Right lobe of liver (tissue), 6 donors: Measurements from ENCODE around the gene TENM4. TPM values are rescaled to one million over a fixed set of nuclear protein-coding genes. Genes with fewer than 3 reads are reported as not detected.

ENCODE experiments used
- ATAC-seq, 4 donors: fragments of 200-7000 bp; cut with Tn5 transposase; one replicate each; pipeline ENCODE4 v1.9.1; 2020; ENCODE audit warnings: mild to moderate bottlenecking in 4 of 4, moderate library complexity in 4 of 4
- DNase-seq, 3 donors: peaks; one replicate each; pipeline ENCODE4 v3.0.0-alpha.2; 2020
- H3K27ac ChIP-seq, 3 donors: fragments of 200-600 bp; one replicate each; pipeline ENCODE4 v1.8.0; 2022
- H3K27me3 ChIP-seq, 2 donors: fragments of 200-600 bp; one replicate each; pipeline ENCODE4 v1.8.0; 2022
- H3K36me3 ChIP-seq, 4 donors: fragments of 200-600 bp; sonication (generic) in 1 of 4; one replicate each; pipeline versions ENCODE4 v1.5.1 to v1.8.0; 2017 to 2022; ENCODE audit warnings: control low read depth in 1 of 4
- H3K4me1 ChIP-seq, 4 donors: fragments of 200-600 bp; sonication (generic) in 1 of 4; one replicate each; pipeline versions ENCODE4 v1.5.1 to v1.8.0; 2017 to 2022; ENCODE audit warnings: control low read depth in 1 of 4
- H3K4me3 ChIP-seq, 3 donors: fragments of 200-600 bp; one replicate each; pipeline ENCODE4 v1.8.0; 2022
- H3K9me3 ChIP-seq, 4 donors: fragments of 200-600 bp; sonication (generic) in 1 of 4; one replicate each; pipeline versions ENCODE4 v1.5.1 to v1.8.0; 2017 to 2022; ENCODE audit warnings: control low read depth in 1 of 4
- POLR2A ChIP-seq: fragments of 450-650 bp; IDR thresholded peaks from one replicate; pipeline ENCODE4 v1.6.1; 2017; ENCODE audit warnings: antibody characterized with exemption, mild to moderate bottlenecking
- WGBS: methylation state at CpG from one replicate; pipeline ENCODE4 v1.1.6; 2018; ENCODE audit warnings: low coverage, low lambda C conversion rate; ENCODE audit not compliant: insufficient coverage; ENCODE audit errors: missing lambda C conversion rate; 5-methylcytosine and 5-hydroxymethylcytosine counted together
- intact Hi-C, 2 donors: fragments of 100-400 bp; cut with DNase I; formaldehyde crosslinking; loops; one replicate each; pipeline versions ENCODE4 v1.11.2 to v1.14.1; 2022
- total RNA-seq, 6 experiments: library from RNA; depleted of rRNA in 2 of 6; stranded (reverse); fragments of >200 nt in 2 of 6; fragmentation: NEBNext Ultra II Directional in 3 of 6; extraction: Animal tissue kit (Norgen Biotek cat#: 25700) in 3 of 6; gene quantifications; one replicate each; pipeline versions ENCODE4 v1.1.0 to v1.2.4, GENCODE V29; 2016 to 2023
- TF ChIP-seq, protein P1 (sequence below), 4 donors: fragments of 200-600 bp in 3 of 4; fragments of 450-650 bp in 1 of 4; IDR thresholded peaks; one replicate each; pipeline versions ENCODE4 v1.5.1 to v1.8.0; 2016 to 2022; ENCODE audit warnings: antibody characterized with exemption in 4 of 4, mild to moderate bottlenecking in 2 of 4
- donor health status: DM: no; HTN: yes; CAD: no.
- donor health status: DM: no; HTN: no; CAD: no.
- donor health status: DM: no; HTN: no; CAD: no.
- donor health status: DM: no; HTN: yes; CAD: no.
- donor health status: DM: no; HTN: yes; CAD: no.

Gene TENM4
- total RNA-seq, 6 experiments from 2014 or later = 0.04 to 0.58 (median 0.14) TPM; not detected in 2

DNA sequence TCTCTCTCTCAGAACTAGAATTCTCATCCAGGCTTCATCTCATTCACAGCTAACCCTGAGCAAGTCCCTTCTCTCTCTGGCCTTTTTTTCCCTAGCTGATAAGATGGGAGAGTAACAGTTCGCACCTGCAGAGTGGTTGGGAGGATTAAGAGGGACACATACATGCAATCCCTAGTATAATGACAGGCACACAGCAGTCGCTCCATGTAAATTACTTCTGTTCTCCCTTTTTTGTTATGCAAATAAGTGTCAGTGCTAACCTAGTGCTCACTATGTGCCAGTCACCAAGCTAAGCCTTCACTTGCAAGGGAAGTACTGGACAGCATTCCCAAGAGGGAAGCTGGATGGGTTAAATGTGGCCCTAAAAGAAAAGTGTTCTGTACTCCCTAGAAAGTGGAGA lies 63.4 kb downstream of the TENM4 start:
- Histone ChIP-seq H3K27me3 (no peaks in the 10 kb centered on the region), H3K27ac (no peak overlapping the region), H3K4me1 (no peaks in the 10 kb centered on the region), H3K9me3 (no peaks in the 10 kb centered on the region), H3K36me3 (no peaks in the 10 kb centered on the region), H3K4me3 (no peak overlapping the region)
- intact Hi-C loops = no loop called here
- WGBS = 55% methylated on average over 2 of the region's 2 CpGs
- TF ChIP-seq, protein P1, sequence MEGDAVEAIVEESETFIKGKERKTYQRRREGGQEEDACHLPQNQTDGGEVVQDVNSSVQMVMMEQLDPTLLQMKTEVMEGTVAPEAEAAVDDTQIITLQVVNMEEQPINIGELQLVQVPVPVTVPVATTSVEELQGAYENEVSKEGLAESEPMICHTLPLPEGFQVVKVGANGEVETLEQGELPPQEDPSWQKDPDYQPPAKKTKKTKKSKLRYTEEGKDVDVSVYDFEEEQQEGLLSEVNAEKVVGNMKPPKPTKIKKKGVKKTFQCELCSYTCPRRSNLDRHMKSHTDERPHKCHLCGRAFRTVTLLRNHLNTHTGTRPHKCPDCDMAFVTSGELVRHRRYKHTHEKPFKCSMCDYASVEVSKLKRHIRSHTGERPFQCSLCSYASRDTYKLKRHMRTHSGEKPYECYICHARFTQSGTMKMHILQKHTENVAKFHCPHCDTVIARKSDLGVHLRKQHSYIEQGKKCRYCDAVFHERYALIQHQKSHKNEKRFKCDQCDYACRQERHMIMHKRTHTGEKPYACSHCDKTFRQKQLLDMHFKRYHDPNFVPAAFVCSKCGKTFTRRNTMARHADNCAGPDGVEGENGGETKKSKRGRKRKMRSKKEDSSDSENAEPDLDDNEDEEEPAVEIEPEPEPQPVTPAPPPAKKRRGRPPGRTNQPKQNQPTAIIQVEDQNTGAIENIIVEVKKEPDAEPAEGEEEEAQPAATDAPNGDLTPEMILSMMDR (IDR thresholded peaks at IDR 0.05) = no peak
- TF ChIP-seq POLR2A = no peak
- DNase-seq = no peak
- no peak for ATAC-seq

DNA sequence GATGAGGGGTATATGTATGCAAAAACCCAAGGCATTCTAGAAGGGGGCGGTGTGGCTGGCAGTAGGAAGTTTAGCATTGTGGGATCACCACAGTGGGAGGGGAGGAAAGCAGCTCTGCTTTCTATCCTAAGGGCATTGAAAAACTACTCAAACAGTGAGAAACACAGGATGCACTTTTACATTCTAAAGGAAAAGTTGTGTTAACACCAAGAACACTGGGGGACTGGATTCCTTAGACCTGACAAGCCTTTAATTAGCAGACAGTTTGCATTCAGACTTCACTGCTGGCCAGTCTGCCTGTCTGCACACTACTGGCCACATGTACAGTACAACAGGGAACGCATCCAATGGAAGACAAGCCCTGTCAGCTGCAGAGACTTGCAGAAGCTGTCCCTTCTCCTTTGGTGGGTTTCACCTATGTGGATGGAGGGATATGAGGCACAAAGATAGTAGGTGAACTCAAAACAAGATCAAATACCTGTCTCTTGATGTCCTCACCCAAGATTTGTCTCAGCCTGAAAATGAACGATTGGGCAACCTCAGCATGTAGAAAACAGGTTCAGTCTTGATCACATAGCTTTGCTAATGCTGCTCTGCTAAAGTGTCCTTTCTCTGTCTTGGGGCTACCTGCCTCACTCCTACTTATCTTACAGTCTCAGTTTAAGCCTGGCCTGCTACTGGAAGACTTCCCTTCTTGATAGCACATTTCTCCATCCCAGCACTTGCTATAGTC lies 64.8 kb downstream of the TENM4 start:
- H3K9me3 ChIP-seq = no peaks in the 10 kb centered on the region
- H3K36me3 ChIP-seq = no peaks in the 10 kb centered on the region
- no peaks in the 10 kb centered on the region for H3K27me3 ChIP-seq
- 20% methylated on average over 2 of the region's 3 CpGs for WGBS
- no peak for DNase-seq
- intact Hi-C loops = no loop called here
- H3K27ac ChIP-seq = no peak overlapping the region
- TF ChIP-seq, protein P1 (IDR thresholded peaks at IDR 0.05) = no peak
- no peak for TF ChIP-seq POLR2A
- no peak for ATAC-seq
- H3K4me1 ChIP-seq = no peaks in the 10 kb centered on the region
- no peak overlapping the region for H3K4me3 ChIP-seq

DNA sequence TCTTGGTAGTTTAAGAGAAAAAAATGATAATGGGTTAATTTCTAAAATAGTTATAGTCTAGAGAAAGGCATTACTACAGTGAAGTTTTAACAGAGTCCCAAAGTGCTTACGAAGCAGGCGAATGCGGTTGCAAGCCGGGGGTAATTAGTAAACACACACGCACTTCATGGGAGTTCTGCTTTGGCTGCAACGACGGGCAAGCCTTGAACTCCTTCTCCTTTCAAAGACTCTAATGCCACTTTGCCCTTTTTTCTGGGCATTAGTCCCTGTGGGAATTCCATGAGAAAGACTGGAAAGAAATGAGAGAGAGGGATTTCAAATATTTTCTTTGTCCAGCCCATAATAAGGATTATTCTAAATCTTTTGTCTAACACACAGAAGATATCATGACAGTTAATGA lies 66.1 kb downstream of the TENM4 start:
- no peak for ATAC-seq
- WGBS = 23% methylated on average over 7 of the region's 7 CpGs
- no peaks in the 10 kb centered on the region for H3K9me3 ChIP-seq
- no peaks in the 10 kb centered on the region for H3K36me3 ChIP-seq
- H3K4me1 ChIP-seq = no peaks in the 10 kb centered on the region
- TF ChIP-seq, protein P1 (IDR thresholded peaks at IDR 0.05) = no peak
- no peak for TF ChIP-seq POLR2A
- no peak for DNase-seq
- no peak overlapping the region for H3K4me3 ChIP-seq
- H3K27ac ChIP-seq = no peak overlapping the region
- intact Hi-C loops = no loop called here
- no peaks in the 10 kb centered on the region for H3K27me3 ChIP-seq

DNA sequence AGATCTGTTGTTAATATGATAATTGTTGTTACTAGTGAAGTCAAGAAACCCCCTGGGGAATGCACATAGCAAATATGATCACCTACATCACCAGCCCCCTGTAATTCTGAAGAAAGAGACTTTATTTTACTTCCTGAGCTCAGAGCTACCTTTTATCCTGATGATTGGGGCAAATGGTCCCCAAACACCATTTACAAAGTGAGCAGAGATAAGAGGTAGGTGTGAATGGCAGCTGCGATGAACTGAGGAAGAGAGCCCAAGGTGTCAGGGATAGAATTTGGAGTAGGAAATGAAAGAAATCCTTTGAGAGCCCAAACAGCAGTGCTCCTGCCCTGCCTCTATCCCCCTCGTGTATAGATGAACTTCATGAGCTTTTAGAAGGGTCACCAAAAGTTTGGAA lies 69.1 kb downstream of the TENM4 start:
- H3K27me3 ChIP-seq = no peaks in the 10 kb centered on the region
- DNase-seq (no peak), ATAC-seq (no peak)
- TF ChIP-seq, protein P1 (IDR thresholded peaks at IDR 0.05) = no peak
- 3% methylated on average over 2 of the region's 2 CpGs for WGBS
- no peak overlapping the region for H3K27ac ChIP-seq
- intact Hi-C loops = no loop called here
- H3K4me3 ChIP-seq = no peak overlapping the region
- no peaks in the 10 kb centered on the region for H3K36me3 ChIP-seq
- no peaks in the 10 kb centered on the region for H3K9me3 ChIP-seq
- H3K4me1 ChIP-seq = no peaks in the 10 kb centered on the region

DNA sequence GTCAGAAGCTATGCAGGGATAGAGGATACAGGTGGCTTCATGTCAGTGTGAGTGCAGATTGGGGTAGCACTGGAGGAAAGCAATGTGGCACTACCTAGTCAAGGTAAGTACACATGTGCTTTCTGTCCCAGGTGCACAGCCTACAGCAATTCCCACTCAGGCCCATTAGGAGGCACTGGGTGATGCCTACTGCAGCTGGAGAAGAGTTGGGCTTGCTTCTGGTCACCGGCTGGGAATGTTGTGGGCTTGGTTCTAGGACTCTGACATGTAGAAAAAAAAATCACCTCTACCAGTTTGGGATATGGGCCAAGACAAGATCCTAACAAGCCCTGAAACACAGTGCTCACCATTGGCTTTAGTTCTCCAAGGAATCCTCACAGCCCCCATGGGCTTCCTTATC lies 69.7 kb downstream of the TENM4 start:
- Histone ChIP-seq H3K27me3 (no peaks in the 10 kb centered on the region), H3K4me3 (no peak overlapping the region), H3K27ac (no peak overlapping the region), H3K4me1 (no peaks in the 10 kb centered on the region), H3K9me3 (no peaks in the 10 kb centered on the region), H3K36me3 (no peaks in the 10 kb centered on the region)
- ATAC-seq (no peak), DNase-seq (no peak)
- WGBS = 33% methylated on average over 1 of the region's 1 CpG
- intact Hi-C loops = no loop called here
- TF ChIP-seq POLR2A = no peak
- TF ChIP-seq, protein P1 (IDR thresholded peaks at IDR 0.05) = no peak
